ENCODE data around the gene PRPS1. TPM values are rescaled to one million over a fixed set of nuclear protein-coding genes. Genes with fewer than 3 reads are reported as not detected.

PRPS1 gene
- polyA plus RNA-seq, 3 donors: 10.4 to 11.8 (median 11.4) TPM

- no CpG with 5 or more reads among the region's 3 CpGs for WGBS (ENCODE audit: insufficient coverage)
- H3K9ac ChIP-seq (ENCODE audit: insufficient read depth, low read length, poor library complexity, severe bottlenecking): no peak overlapping the region
- no peak overlapping the region for H3K4me3 Mint-ChIP-seq
Measured at GRCh38 chrX:107630031-107630689, 1.9 kb downstream of the PRPS1 start.

GRCh38 chrX:107632346-107632745 is 4.0 kb downstream of the PRPS1 start:
- intact Hi-C loops (cut with micrococcal nuclease): no loop called here
- H3K36me3 ChIP-seq (replicated peaks in 1 of 2; ENCODE audit: control insufficient read depth in 1 of 2, insufficient read depth in 2 of 2, low read length in 2 of 2): no peaks in the 10 kb centered on the region
- DNase-seq: no peak
- no peaks in the 10 kb centered on the region for H3K27me3 ChIP-seq (ENCODE audit: control insufficient read depth in 2 of 2, insufficient read depth in 2 of 2, low read length in 2 of 2)
- H3K9ac ChIP-seq (ENCODE audit: insufficient read depth, low read length, poor library complexity, severe bottlenecking): no peak overlapping the region
- H2AFZ ChIP-seq (ENCODE audit: insufficient read depth, low read depth, low read length, poor library complexity, severe bottlenecking): no peak overlapping the region
- Mint-ChIP-seq H3K4me3 (no peak overlapping the region), H3K27ac (no peak overlapping the region), H3K36me3 (no peaks in the 10 kb centered on the region), H3K4me1 (peaks cover 21% of the 10 kb centered on the region), H3K27me3 (ENCODE audit: low read depth in 3 of 3) (peaks cover 0 to 4% (median 0%) of the 10 kb centered on the region in 3 donors), H3K9me3 (peaks cover 0 to 4% (median 0%) of the 10 kb centered on the region in 7 donors)
- H3K79me2 ChIP-seq (ENCODE audit: insufficient read depth, low read length): peaks cover 26% of the 10 kb centered on the region
- H3K4me1 ChIP-seq (ENCODE audit: control insufficient read depth in 1 of 2, insufficient read depth in 2 of 2, low read length in 2 of 2): peaks cover 17 to 20% of the 10 kb centered on the region in 2 donors
- H3K27ac ChIP-seq (ENCODE audit: low read depth in 1 of 2, low read length in 2 of 2): no peak overlapping the region
- no CpG with 5 or more reads among the region's 1 CpG for WGBS (ENCODE audit: insufficient coverage)
- no peaks in the 10 kb centered on the region for H4K20me1 ChIP-seq (ENCODE audit: insufficient read depth, low read length)
- TF ChIP-seq CTCF (IDR thresholded peaks at IDR 0.05): no peak
- no peak overlapping the region for H3K4me2 ChIP-seq (replicated peaks; ENCODE audit: extremely low read depth, low read length, poor library complexity, severe bottlenecking)
- H3K4me3 ChIP-seq (replicated peaks in 1 of 3; ENCODE audit: low read depth in 2 of 3, low read length in 3 of 3): no peak overlapping the region
- H3K9me3 ChIP-seq (replicated peaks in 1 of 2; ENCODE audit: control insufficient read depth in 1 of 2, insufficient read depth in 1 of 2, low read length in 2 of 2): no peaks in the 10 kb centered on the region

More at GRCh38 chrX:107630031-107630689, 1.9 kb downstream of the PRPS1 start:
- Histone ChIP-seq H3K4me3 (replicated peaks in 1 of 3; ENCODE audit: low read depth in 2 of 3, low read length in 3 of 3) (no peak overlapping the region), H3K79me2 (ENCODE audit: insufficient read depth, low read length) (peaks cover 23% of the 10 kb centered on the region), H3K27ac (ENCODE audit: low read depth in 1 of 2, low read length in 2 of 2) (no peak overlapping the region), H4K20me1 (ENCODE audit: insufficient read depth, low read length) (no peaks in the 10 kb centered on the region), H3K36me3 (replicated peaks in 1 of 2; ENCODE audit: control insufficient read depth in 1 of 2, insufficient read depth in 2 of 2, low read length in 2 of 2) (no peaks in the 10 kb centered on the region), H3K27me3 (ENCODE audit: control insufficient read depth in 2 of 2, insufficient read depth in 2 of 2, low read length in 2 of 2) (no peaks in the 10 kb centered on the region), H2AFZ (ENCODE audit: insufficient read depth, low read depth, low read length, poor library complexity, severe bottlenecking) (no peak overlapping the region), H3K4me1 (ENCODE audit: control insufficient read depth in 1 of 2, insufficient read depth in 2 of 2, low read length in 2 of 2) (peaks cover 17 to 20% of the 10 kb centered on the region in 2 donors), H3K9me3 (replicated peaks in 1 of 2; ENCODE audit: control insufficient read depth in 1 of 2, insufficient read depth in 1 of 2, low read length in 2 of 2) (no peaks in the 10 kb centered on the region), H3K4me2 (replicated peaks; ENCODE audit: extremely low read depth, low read length, poor library complexity, severe bottlenecking) (no peak overlapping the region)
- TF ChIP-seq CTCF (IDR thresholded peaks at IDR 0.05): no peak
- H3K27ac Mint-ChIP-seq: no peak overlapping the region
- H3K36me3 Mint-ChIP-seq: no peaks in the 10 kb centered on the region
- no peak for DNase-seq
- peaks cover 0 to 2% (median 0%) of the 10 kb centered on the region in 3 donors for H3K27me3 Mint-ChIP-seq (ENCODE audit: low read depth in 3 of 3)
- H3K4me1 Mint-ChIP-seq: peaks cover 21% of the 10 kb centered on the region
- H3K9me3 Mint-ChIP-seq: peaks cover 0 to 5% (median 0%) of the 10 kb centered on the region in 7 donors
- intact Hi-C loops (cut with micrococcal nuclease): no loop called here

Measured in CD14-positive monocyte (primary cell).